Measurements from ENCODE around the gene KIRREL2. TPM values are rescaled to one million over a fixed set of nuclear protein-coding genes. Genes with fewer than 3 reads are reported as not detected.
"Not testable (repeated sequence)": the region's sequence is repeated elsewhere in the genome, so short reads cannot be mapped to it uniquely, and the experiment has no call there.

The KIRREL2 gene
- total RNA-seq, 1 experiment from 2014 or later: 0.26 TPM

DNA sequence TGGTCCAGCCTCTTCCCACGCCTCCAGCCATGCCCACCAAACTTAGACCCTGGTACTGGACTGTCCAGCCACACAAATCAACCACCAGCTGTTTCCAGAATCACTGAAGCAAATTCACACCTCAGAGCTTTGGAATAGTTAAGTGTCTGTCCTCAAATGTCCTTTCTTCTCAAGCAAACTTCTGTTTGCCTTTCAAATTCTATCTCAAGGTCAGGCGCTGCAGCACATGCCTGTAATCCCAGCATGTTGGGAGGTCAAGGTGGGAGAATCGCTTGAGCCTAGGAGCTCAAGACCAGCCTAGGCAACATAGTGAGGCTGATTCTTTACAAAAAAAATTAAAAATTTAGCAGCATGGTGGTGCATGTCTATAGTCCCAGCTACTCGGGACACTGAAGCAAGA is 24.7 kb upstream of the KIRREL2 start:
- BruUV-seq (replicated peaks): no TSS peak
- Mint-ChIP-seq H3K9me3 (ENCODE audit: low read depth, unreplicated experiment) (no peaks in the 10 kb centered on the region), H3K4me1 (ENCODE audit: low read depth, unreplicated experiment) (no peaks in the 10 kb centered on the region), H3K27me3 (ENCODE audit: unreplicated experiment) (peaks cover 90% of the 10 kb centered on the region), H3K36me3 (ENCODE audit: insufficient read depth, unreplicated experiment) (no peaks in the 10 kb centered on the region), H3K27ac (ENCODE audit: unreplicated experiment) (no peak overlapping the region), H3K4me3 (ENCODE audit: low read depth, unreplicated experiment) (no peak overlapping the region)
- CTCF ChIA-PET: no interaction called here
- intact Hi-C loops (cut with micrococcal nuclease; ENCODE audit: unreplicated experiment): no loop called here
- TF ChIP-seq CTCF (IDR thresholded peaks at IDR 0.05; ENCODE audit: unreplicated experiment): no peak
- DNase-seq: no peak

GRCh38 chr19:35833972-35834371 is 22.7 kb upstream of the KIRREL2 start:
- CTCF ChIA-PET: interaction anchor here (0.7 kb wide), 1 partner anchor 1658 kb away, joined by 3 read pairs; no protein-coding TSS in a partner anchor
- H3K27me3 Mint-ChIP-seq (ENCODE audit: unreplicated experiment): peaks cover 82% of the 10 kb centered on the region
- H3K4me3 Mint-ChIP-seq (ENCODE audit: low read depth, unreplicated experiment): no peak overlapping the region
- H3K4me1 Mint-ChIP-seq (ENCODE audit: low read depth, unreplicated experiment): no peaks in the 10 kb centered on the region
- no peak for DNase-seq
- intact Hi-C loops (cut with micrococcal nuclease; ENCODE audit: unreplicated experiment): no loop called here
- no TSS peak for BruUV-seq (replicated peaks)
- no peak overlapping the region for H3K27ac Mint-ChIP-seq (ENCODE audit: unreplicated experiment)
- TF ChIP-seq CTCF (IDR thresholded peaks at IDR 0.05; ENCODE audit: unreplicated experiment): no peak
- H3K9me3 Mint-ChIP-seq (ENCODE audit: low read depth, unreplicated experiment): no peaks in the 10 kb centered on the region
- H3K36me3 Mint-ChIP-seq (ENCODE audit: insufficient read depth, unreplicated experiment): no peaks in the 10 kb centered on the region

GRCh38 chr19:35836096-35836495 is 20.6 kb upstream of the KIRREL2 start:
- CTCF ChIA-PET: interaction anchor here (0.7 kb wide), 2 partner anchors 20 to 81 kb away, joined by 4 read pairs; no protein-coding TSS in a partner anchor
- H3K4me1 Mint-ChIP-seq (ENCODE audit: low read depth, unreplicated experiment); BruUV-seq (replicated peaks); H3K27ac Mint-ChIP-seq (ENCODE audit: unreplicated experiment); H3K36me3 Mint-ChIP-seq (ENCODE audit: insufficient read depth, unreplicated experiment); DNase-seq; H3K4me3 Mint-ChIP-seq (ENCODE audit: low read depth, unreplicated experiment); H3K9me3 Mint-ChIP-seq (ENCODE audit: low read depth, unreplicated experiment); intact Hi-C loops (cut with micrococcal nuclease; ENCODE audit: unreplicated experiment): not testable (repeated sequence)
- H3K27me3 Mint-ChIP-seq (ENCODE audit: unreplicated experiment): peaks cover 61% of the 10 kb centered on the region

- peaks cover 23% of the 10 kb centered on the region for H3K4me1 Mint-ChIP-seq (ENCODE audit: low read depth, unreplicated experiment)
- BruUV-seq (replicated peaks): no TSS peak
- H3K9me3 Mint-ChIP-seq (ENCODE audit: low read depth, unreplicated experiment): peaks cover 7% of the 10 kb centered on the region
- intact Hi-C loops (cut with micrococcal nuclease; ENCODE audit: unreplicated experiment): no loop called here
- H3K4me3 Mint-ChIP-seq (ENCODE audit: low read depth, unreplicated experiment): no peak overlapping the region
- peaks cover 6% of the 10 kb centered on the region for H3K36me3 Mint-ChIP-seq (ENCODE audit: insufficient read depth, unreplicated experiment)
- DNase-seq: no peak
- H3K27ac Mint-ChIP-seq (ENCODE audit: unreplicated experiment): no peak overlapping the region
- TF ChIP-seq CTCF (IDR thresholded peaks at IDR 0.05; ENCODE audit: unreplicated experiment): no peak
- peaks cover 60% of the 10 kb centered on the region for H3K27me3 Mint-ChIP-seq (ENCODE audit: unreplicated experiment)
- CTCF ChIA-PET: no interaction called here
Measured at GRCh38 chr19:35841961-35842595, 14.6 kb upstream of the KIRREL2 start.

DNA sequence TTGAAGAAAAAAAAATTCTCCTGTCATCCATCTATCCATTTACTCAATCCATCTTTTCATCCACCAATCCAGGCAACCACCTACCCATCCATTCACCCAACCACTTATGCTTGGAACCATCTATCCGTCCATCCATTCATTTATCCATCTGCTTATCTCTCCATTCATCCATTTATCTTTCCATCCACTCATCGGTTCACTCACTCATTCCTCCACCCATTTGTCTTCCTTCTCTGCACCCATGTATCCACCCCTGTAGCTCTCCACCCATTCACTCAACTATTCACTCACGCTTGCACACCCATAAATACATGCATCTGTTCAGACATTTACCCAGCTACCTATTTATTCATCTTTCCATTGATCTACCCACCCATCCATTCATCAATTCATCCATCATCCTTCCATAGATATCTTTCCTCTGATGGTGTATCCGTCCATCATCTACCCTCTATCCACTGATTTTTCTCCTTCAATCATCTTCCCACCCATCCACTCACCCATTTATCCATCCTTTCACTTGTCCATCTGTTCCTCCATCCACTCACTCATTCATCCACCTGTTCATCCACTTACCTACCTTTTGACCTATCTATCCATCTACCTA is 13.9 kb upstream of the KIRREL2 start:
- no TSS peak for BruUV-seq (replicated peaks)
- CTCF ChIA-PET: no interaction called here
- intact Hi-C loops (cut with micrococcal nuclease; ENCODE audit: unreplicated experiment): no loop called here
- peaks cover 7% of the 10 kb centered on the region for H3K9me3 Mint-ChIP-seq (ENCODE audit: low read depth, unreplicated experiment)
- peaks cover 23% of the 10 kb centered on the region for H3K4me1 Mint-ChIP-seq (ENCODE audit: low read depth, unreplicated experiment)
- no peak overlapping the region for H3K4me3 Mint-ChIP-seq (ENCODE audit: low read depth, unreplicated experiment)
- no peak overlapping the region for H3K27ac Mint-ChIP-seq (ENCODE audit: unreplicated experiment)
- peaks cover 59% of the 10 kb centered on the region for H3K27me3 Mint-ChIP-seq (ENCODE audit: unreplicated experiment)
- no peak for DNase-seq
- peaks cover 6% of the 10 kb centered on the region for H3K36me3 Mint-ChIP-seq (ENCODE audit: insufficient read depth, unreplicated experiment)
- TF ChIP-seq CTCF (IDR thresholded peaks at IDR 0.05; ENCODE audit: unreplicated experiment): no peak
